ENCODE measurements around the gene EFHC1. TPM values are rescaled to one million over a fixed set of nuclear protein-coding genes. Genes with fewer than 3 reads are reported as not detected.

EFHC1 gene
- total RNA-seq, 1 experiment from 2014 or later, result 13.2 TPM

- H3K4me1 Mint-ChIP-seq, result peaks cover 53 to 58% of the 10 kb centered on the region in 2 experiments
- no peak overlapping the region for H3K4ac ChIP-seq (ENCODE audit: low read depth, low read length)
Measured at GRCh38 chr6:52550014-52550575, 130.0 kb downstream of the EFHC1 start.

More at GRCh38 chr6:52550014-52550575, 130.0 kb downstream of the EFHC1 start:
- Mint-ChIP-seq H3K4me3 (peak overlapping the region in 1 of 2 experiments; percentile 3; a peak in 1 of 5 replicates), H3K9me3 (no peaks in the 10 kb centered on the region), H3K36me3 (ENCODE audit: insufficient read depth in 1 of 3, low read depth in 3 of 3) (no peaks in the 10 kb centered on the region), H3K27ac (peak overlapping the region in 1 of 3 experiments; percentile 48; a peak in 2 of 7 replicates), H3K27me3 (ENCODE audit: low read depth) (no peaks in the 10 kb centered on the region)
- no peak overlapping the region for H3K4me2 ChIP-seq (ENCODE audit: insufficient read depth, insufficient read length, low read length)
- H3T11ph ChIP-seq (ENCODE audit: low read length), result no peak overlapping the region
- no peak overlapping the region for H2AK5ac ChIP-seq (ENCODE audit: insufficient read length, low read length)
- H3K9me3 ChIP-seq (ENCODE audit: control insufficient read depth, low read depth, low read length), result no peaks in the 10 kb centered on the region
- no peak for DNase-seq
- no peaks in the 10 kb centered on the region for H4K20me1 ChIP-seq (ENCODE audit: control insufficient read depth, insufficient read depth, insufficient read length)
- H3K9ac ChIP-seq (ENCODE audit: extremely low read depth, insufficient read length, low read length), result no peak overlapping the region
- H4K8ac ChIP-seq (replicated peaks; ENCODE audit: insufficient read length, low read depth, low read length), result no peak overlapping the region
- H2BK20ac ChIP-seq (ENCODE audit: low read depth, low read length, poor library complexity, severe bottlenecking), result no peak overlapping the region
- H3K23me2 ChIP-seq (ENCODE audit: insufficient read length, low read depth, low read length, poor library complexity, severe bottlenecking), result no peaks in the 10 kb centered on the region
- no peaks in the 10 kb centered on the region for H3K79me1 ChIP-seq (ENCODE audit: insufficient read depth, low read depth, low read length, poor library complexity, severe bottlenecking)
- no peak overlapping the region for H2BK5ac ChIP-seq (ENCODE audit: insufficient read length, low read length)
- no peaks in the 10 kb centered on the region for H3K27me3 ChIP-seq (ENCODE audit: insufficient read depth, low read length)
- H2BK15ac ChIP-seq (ENCODE audit: low read depth, low read length), result no peak overlapping the region
- no peak overlapping the region for H3K14ac ChIP-seq (ENCODE audit: insufficient read depth, low read length)
- H3K79me2 ChIP-seq (ENCODE audit: insufficient read depth, low read length), result peaks cover 8% of the 10 kb centered on the region; the same call in 1 of the 2 replicates
- no peak overlapping the region for H2AFZ ChIP-seq (ENCODE audit: low read length)
- H3K23ac ChIP-seq (ENCODE audit: insufficient read length, low read depth, low read length), result no peak overlapping the region
- H3K4me1 ChIP-seq (ENCODE audit: insufficient read depth, low read length), result peaks cover 6% of the 10 kb centered on the region; the same call in 1 of the 2 replicates
- no peak overlapping the region for H4K5ac ChIP-seq (ENCODE audit: insufficient read length, low read depth, low read length)
- TF ChIP-seq CTCF (conservative IDR thresholded peaks at IDR 0.05), result no peak
- no peak overlapping the region for H3K18ac ChIP-seq (ENCODE audit: insufficient read length, low read depth, low read length)
- H2BK12ac ChIP-seq (ENCODE audit: insufficient read length, low read depth, low read length), result no peak overlapping the region
- no peak overlapping the region for H4K91ac ChIP-seq (ENCODE audit: insufficient read length, low read depth, low read length)
- no peak overlapping the region for H3K56ac ChIP-seq (ENCODE audit: insufficient read length, low read depth, low read length)
- H2BK120ac ChIP-seq (ENCODE audit: low read depth, low read length, poor library complexity, severe bottlenecking), result no peak overlapping the region
- WGBS (ENCODE audit: extremely low coverage, insufficient read length, low lambda C conversion rate), result no CpG with 5 or more reads among the region's 6 CpGs
- H3K27ac ChIP-seq (ENCODE audit: insufficient read length, low read depth, low read length), result no peak overlapping the region

Data from H9 (cell line).